ENCODE results near the gene SPINK1.

GRCh38 chr5:147784146-147784987 lies 47.1 kb downstream of the SPINK1 start:
- TF ChIP-seq CTCF (IDR thresholded peaks at IDR 0.05) = no peak
- no peak for TF ChIP-seq POLR2A (IDR thresholded peaks at IDR 0.05)
- no peak for TF ChIP-seq POLR2AphosphoS5 (IDR thresholded peaks at IDR 0.05)
